H1 (cell line): ENCODE measurements around the gene ZMIZ1. TPM values are rescaled to one million over a fixed set of nuclear protein-coding genes. Genes with fewer than 3 reads are reported as not detected.
A peak's percentile ranks its signal among the peaks of the same experiment; 100 is the strongest.

ENCODE experiments used
- ASH2L ChIP-seq: fragments of 200-600, 300-600 bp; sonication (generic); IDR thresholded peaks from one replicate; pipeline ENCODE4 v1.7.1; 2017; ENCODE audit warnings: low read length
- CEBPB ChIP-seq: IDR thresholded peaks from 2 replicates; pipeline ENCODE4 v1.6.1; 2012; ENCODE audit warnings: low read depth, low read length
- JUND ChIP-seq: IDR thresholded peaks from 2 replicates; pipeline ENCODE4 v1.6.1; 2011; ENCODE audit warnings: mild to moderate bottlenecking, improper control_type of control experiment, low read length
- KDM4A ChIP-seq: IDR thresholded peaks from one replicate; pipeline ENCODE4 v1.7.1; 2012; ENCODE audit warnings: low read depth, mild to moderate bottlenecking, moderate library complexity, low read length, inconsistent platforms; ENCODE audit not compliant: severe bottlenecking
- NANOG ChIP-seq: IDR thresholded peaks from 2 replicates; pipeline ENCODE4 v1.6.1; 2011; ENCODE audit warnings: low read length, low read depth, mild to moderate bottlenecking, inconsistent platforms; ENCODE audit not compliant: insufficient read depth, poor library complexity, severe bottlenecking
- NRF1 ChIP-seq: IDR thresholded peaks from 2 replicates; pipeline ENCODE4 v1.6.1; 2011; ENCODE audit warnings: mild to moderate bottlenecking, low read depth, low read length, improper control_type of control experiment
- POU5F1 ChIP-seq: IDR thresholded peaks from 2 replicates; pipeline ENCODE4 v1.6.1; 2011; ENCODE audit warnings: low read depth, mild to moderate bottlenecking, low read length, moderate library complexity
- RBBP5 ChIP-seq: IDR thresholded peaks from 2 replicates; pipeline ENCODE4 v1.7.1; 2012; ENCODE audit warnings: low read depth, mild to moderate bottlenecking, inconsistent platforms, low read length, moderate library complexity, borderline replicate concordance
- RNF2 ChIP-seq: fragments of 200-900, 300-1000 bp; sonication (generic); IDR thresholded peaks from 2 replicates; pipeline ENCODE4 v1.7.1; 2016; ENCODE audit warnings: borderline replicate concordance, low read depth, mild to moderate bottlenecking, antibody characterized with exemption, low read length; ENCODE audit not compliant: poor library complexity, severe bottlenecking; ENCODE audit errors: missing control alignments
- RXRA ChIP-seq: IDR thresholded peaks from 2 replicates; pipeline ENCODE4 v1.6.1; 2011; ENCODE audit warnings: low read depth, mild to moderate bottlenecking, low read length, moderate library complexity; ENCODE audit not compliant: insufficient read depth
- SIN3A ChIP-seq, 2 experiments: IDR thresholded peaks in 1 of 2; conservative IDR thresholded peaks in 1 of 2; 2 replicates each; pipeline ENCODE4 v1.6.1; 2011 to 2012; ENCODE audit warnings: low read length in 2 of 2, improper control_type of control experiment in 1 of 2, low read depth in 1 of 2, mild to moderate bottlenecking in 1 of 2
- SP1 ChIP-seq: IDR thresholded peaks from 2 replicates; pipeline ENCODE4 v1.6.1; 2011; ENCODE audit warnings: low read depth, low read length
- TAF7 ChIP-seq: optimal IDR thresholded peaks from 2 replicates; pipeline ENCODE3; 2011; ENCODE audit warnings: low read depth, mild to moderate bottlenecking, inconsistent platforms, low read length, moderate library complexity, borderline replicate concordance
- TCF12 ChIP-seq: IDR thresholded peaks from 2 replicates; pipeline ENCODE4 v1.6.1; 2011; ENCODE audit warnings: low read depth, mild to moderate bottlenecking, low read length
- USF2 ChIP-seq: IDR thresholded peaks from 2 replicates; pipeline ENCODE4 v1.6.1; 2011; ENCODE audit warnings: low read length, improper control_type of control experiment
- polyA plus RNA-seq, 7 experiments: library from polyadenylated mRNA; depleted of rRNA in 3 of 7; stranded (reverse) in 5 of 7; unstranded in 2 of 7; fragments of >200 nt in 5 of 7; fragments of 200-250 nt in 2 of 7; gene quantifications; 1 replicate in 5 of 7; 2 replicates in 1 of 7; 4 replicates in 1 of 7; pipeline versions ENCODE4 v1.2.1 to v1.2.3, GENCODE V29; 2011 to 2013; ENCODE audit warnings: missing spikeins in 2 of 7, mixed read lengths in 2 of 7
- total RNA-seq: library from RNA; stranded (reverse); fragmentation: NEBNext Ultra II Directional; extraction: Animal tissue kit (Norgen Biotek cat#: 25700); gene quantifications from 2 replicates; pipeline ENCODE4 v1.2.1, GENCODE V29; 2021

The ZMIZ1 gene
- total and polyA plus RNA-seq, 2 of the 8 experiments (the other 6 are each of a cell fraction or from before 2014, with no cell fraction given), result 8.1 to 28.0 TPM

DNA sequence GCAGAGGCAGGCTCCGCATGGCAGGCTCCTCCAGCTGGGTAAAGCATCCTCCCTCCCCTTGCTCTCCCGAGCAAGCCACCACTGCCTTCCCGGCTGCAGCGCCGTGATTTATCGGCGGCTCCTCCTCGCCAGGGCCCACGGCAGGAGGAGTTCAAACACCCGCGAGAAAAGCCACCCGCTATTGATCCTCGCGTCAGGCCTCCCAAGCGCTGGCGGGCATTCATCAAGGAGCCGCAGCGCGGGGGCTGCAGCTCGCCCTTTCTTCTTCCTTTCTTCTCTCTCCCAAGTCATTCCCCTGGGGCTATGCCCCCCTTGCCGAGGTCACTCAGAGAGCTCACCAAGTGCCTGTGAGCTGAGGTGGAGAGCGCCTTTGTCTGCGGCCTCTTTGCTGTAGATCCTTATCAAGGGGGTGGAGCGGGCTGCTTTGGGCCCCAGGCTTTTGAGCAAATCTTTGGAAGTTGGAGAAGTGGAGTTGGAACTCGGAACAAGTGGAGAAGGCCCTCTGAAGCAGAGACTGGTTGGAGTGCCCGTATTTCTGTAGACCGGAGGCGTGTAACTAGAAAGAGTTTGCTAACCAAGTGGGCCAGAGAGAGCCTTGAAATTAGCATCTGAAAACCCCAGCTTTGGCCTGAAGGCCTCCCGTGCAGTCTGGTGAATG, 171.3 kb downstream of the ZMIZ1 start (continued):
- TF ChIP-seq USF2, result no peak
- no peak for TF ChIP-seq NRF1
- TF ChIP-seq SIN3A (conservative IDR thresholded peaks at IDR 0.05 in 1 of 2, IDR thresholded peaks at IDR 0.05 in 1 of 2; ENCODE audit: low read depth in 1 of 2, low read length in 2 of 2), result no peak; a peak in 1 of 4 replicates
- peak; percentile 11 for TF ChIP-seq RNF2
- TF ChIP-seq TAF7, result no peak
- TF ChIP-seq ASH2L, result peak; percentile 83
- 0 out of 2 replicates have a peak, but pooled peaks have one; percentile 35 for TF ChIP-seq POU5F1
- peak; percentile 50; the same call in 1 of the 2 replicates for TF ChIP-seq RBBP5
- no peak for TF ChIP-seq TCF12
- no peak for TF ChIP-seq KDM4A
- TF ChIP-seq CEBPB, result no peak
- TF ChIP-seq SP1, result no peak; the same call in 1 of the 2 replicates
- no peak for TF ChIP-seq NANOG
- no peak for TF ChIP-seq JUND
- TF ChIP-seq RXRA, result no peak
